Natural killer cell treated with Interleukin-12 subunit alpha and Interleukin-12 subunit beta and Interleukin-15 and Interleukin-18, amount 100 ng/mL, for 72 hours (primary cell): ENCODE measurements around the gene RYR3. TPM values are rescaled to one million over a fixed set of nuclear protein-coding genes. Genes with fewer than 3 reads are reported as not detected.

ENCODE experiments used
- ATAC-seq, 2 donors: fragments of 150-1000 bp; cut with Tn5 transposase in 1 of 2; sonication (Bioruptor Pico), chemical (Tn5 transposase) in 1 of 2; 2 replicates each; pipeline ENCODE4 v1.10.0; 2021
- DNase-seq: peaks from one replicate; pipeline ENCODE4 v3.0.0; 2022; ENCODE audit warnings: low spot score
- H3K27ac Mint-ChIP-seq, 2 donors: 1 replicate in 1 of 2; 2 replicates in 1 of 2; pipeline ENCODE4 v1.8.0; 2022; ENCODE audit warnings: mixed read lengths in 2 of 2, mild to moderate bottlenecking in 1 of 2, moderate library complexity in 1 of 2
- H3K27me3 Mint-ChIP-seq, 2 donors: 1 replicate in 1 of 2; 2 replicates in 1 of 2; pipeline ENCODE4 v1.8.0; 2022; ENCODE audit warnings: mixed read lengths in 2 of 2
- H3K36me3 Mint-ChIP-seq: one replicate; pipeline ENCODE4 v1.8.0; 2022; ENCODE audit warnings: mixed read lengths
- H3K4me1 Mint-ChIP-seq, 2 donors: 1 replicate in 1 of 2; 2 replicates in 1 of 2; pipeline ENCODE4 v1.8.0; 2022; ENCODE audit warnings: low read depth in 2 of 2, mixed read lengths in 2 of 2, mild to moderate bottlenecking in 1 of 2
- H3K4me3 Mint-ChIP-seq: one replicate; pipeline ENCODE4 v1.8.0; 2022; ENCODE audit warnings: mixed read lengths
- H3K9me3 Mint-ChIP-seq: 2 replicates; pipeline ENCODE4 v1.8.0; 2022; ENCODE audit warnings: mixed read lengths
- total RNA-seq, 2 donors: library from RNA; stranded (reverse); gene quantifications; one replicate each; pipeline ENCODE4 v1.2.3, GENCODE V29; 2022

Gene RYR3
- total RNA-seq, 2 donors from 2014 or later = not detected

- Mint-ChIP-seq H3K9me3 (peaks cover 3% of the 10 kb centered on the region), H3K4me1 (no peaks in the 10 kb centered on the region), H3K27me3 (peaks cover 8 to 12% of the 10 kb centered on the region in 2 donors), H3K4me3 (no peak overlapping the region), H3K27ac (no peak overlapping the region), H3K36me3 (no peaks in the 10 kb centered on the region)
- ATAC-seq = no peak
- DNase-seq = no peak
These were observed 143.6 kb downstream of the RYR3 start for GRCh38 chr15:33454346-33454745.

GRCh38 chr15:33454996-33455395 lies 144.2 kb downstream of the RYR3 start:
- DNase-seq (no peak), ATAC-seq (no peak)
- no peaks in the 10 kb centered on the region for H3K36me3 Mint-ChIP-seq
- H3K27ac Mint-ChIP-seq = no peak overlapping the region
- no peak overlapping the region for H3K4me3 Mint-ChIP-seq
- peaks cover 3% of the 10 kb centered on the region for H3K9me3 Mint-ChIP-seq
- H3K27me3 Mint-ChIP-seq = peaks cover 6 to 12% of the 10 kb centered on the region in 2 donors
- no peaks in the 10 kb centered on the region for H3K4me1 Mint-ChIP-seq

- Mint-ChIP-seq H3K4me1 (no peaks in the 10 kb centered on the region), H3K4me3 (no peak overlapping the region), H3K27me3 (peaks cover 4 to 12% of the 10 kb centered on the region in 2 donors), H3K9me3 (peaks cover 3% of the 10 kb centered on the region), H3K36me3 (no peaks in the 10 kb centered on the region), H3K27ac (no peak overlapping the region)
- ATAC-seq = no peak
- DNase-seq = no peak
These were observed 147.7 kb downstream of the RYR3 start for GRCh38 chr15:33458421-33458820.

GRCh38 chr15:33460166-33460805 lies 149.5 kb downstream of the RYR3 start:
- DNase-seq = no peak
- Mint-ChIP-seq H3K36me3 (no peaks in the 10 kb centered on the region), H3K9me3 (peaks cover 3% of the 10 kb centered on the region), H3K27me3 (peaks cover 6 to 7% of the 10 kb centered on the region in 2 donors), H3K4me1 (no peaks in the 10 kb centered on the region), H3K27ac (no peak overlapping the region), H3K4me3 (no peak overlapping the region)
- no peak for ATAC-seq

- Mint-ChIP-seq H3K27ac (no peak overlapping the region), H3K4me3 (no peak overlapping the region), H3K4me1 (no peaks in the 10 kb centered on the region), H3K27me3 (peaks cover 8 to 16% of the 10 kb centered on the region in 2 donors), H3K9me3 (peaks cover 6% of the 10 kb centered on the region), H3K36me3 (no peaks in the 10 kb centered on the region)
- ATAC-seq = no peak
- no peak for DNase-seq
These were observed 150.9 kb downstream of the RYR3 start for GRCh38 chr15:33461671-33462070.

- Mint-ChIP-seq H3K9me3 (peaks cover 3% of the 10 kb centered on the region), H3K4me1 (no peaks in the 10 kb centered on the region), H3K27me3 (peaks cover 5 to 17% of the 10 kb centered on the region in 2 donors), H3K36me3 (no peaks in the 10 kb centered on the region), H3K27ac (no peak overlapping the region), H3K4me3 (no peak overlapping the region)
- ATAC-seq (no peak), DNase-seq (no peak)
These were observed 156.5 kb downstream of the RYR3 start for GRCh38 chr15:33467146-33467815.

GRCh38 chr15:33467816-33468163 lies 157.0 kb downstream of the RYR3 start:
- peaks cover 6 to 22% of the 10 kb centered on the region in 2 donors for H3K27me3 Mint-ChIP-seq
- H3K27ac Mint-ChIP-seq = no peak overlapping the region
- DNase-seq (no peak), ATAC-seq (no peak)
- peaks cover 3% of the 10 kb centered on the region for H3K9me3 Mint-ChIP-seq
- H3K4me1 Mint-ChIP-seq = no peaks in the 10 kb centered on the region
- H3K36me3 Mint-ChIP-seq = no peaks in the 10 kb centered on the region
- H3K4me3 Mint-ChIP-seq = no peak overlapping the region

GRCh38 chr15:33468740-33469139 lies 158.0 kb downstream of the RYR3 start:
- H3K4me1 Mint-ChIP-seq = no peaks in the 10 kb centered on the region
- peaks cover 3% of the 10 kb centered on the region for H3K9me3 Mint-ChIP-seq
- peaks cover 7 to 24% of the 10 kb centered on the region in 2 donors for H3K27me3 Mint-ChIP-seq
- no peak overlapping the region for H3K27ac Mint-ChIP-seq
- H3K4me3 Mint-ChIP-seq = no peak overlapping the region
- ATAC-seq (no peak), DNase-seq (no peak)
- H3K36me3 Mint-ChIP-seq = no peaks in the 10 kb centered on the region

- no peak overlapping the region for H3K4me3 Mint-ChIP-seq
- H3K36me3 Mint-ChIP-seq = no peaks in the 10 kb centered on the region
- H3K4me1 Mint-ChIP-seq = no peaks in the 10 kb centered on the region
- no peaks in the 10 kb centered on the region for H3K9me3 Mint-ChIP-seq
- ATAC-seq = no peak
- no peak for DNase-seq
- no peak overlapping the region for H3K27ac Mint-ChIP-seq
- H3K27me3 Mint-ChIP-seq = peaks cover 2 to 10% of the 10 kb centered on the region in 2 donors
These were observed 162.2 kb downstream of the RYR3 start for GRCh38 chr15:33473005-33473404.

- H3K36me3 Mint-ChIP-seq = no peaks in the 10 kb centered on the region
- no peaks in the 10 kb centered on the region for H3K4me1 Mint-ChIP-seq
- H3K9me3 Mint-ChIP-seq = no peaks in the 10 kb centered on the region
- peaks cover 2 to 10% of the 10 kb centered on the region in 2 donors for H3K27me3 Mint-ChIP-seq
- ATAC-seq = no peak
- DNase-seq = no peak
- no peak overlapping the region for H3K27ac Mint-ChIP-seq
- H3K4me3 Mint-ChIP-seq = no peak overlapping the region
These were observed 162.9 kb downstream of the RYR3 start for GRCh38 chr15:33473714-33474113.

GRCh38 chr15:33476076-33476475 lies 165.3 kb downstream of the RYR3 start:
- DNase-seq (no peak), ATAC-seq (no peak)
- no peaks in the 10 kb centered on the region for H3K4me1 Mint-ChIP-seq
- H3K4me3 Mint-ChIP-seq = no peak overlapping the region
- H3K27me3 Mint-ChIP-seq = peaks cover 2 to 10% of the 10 kb centered on the region in 2 donors
- no peaks in the 10 kb centered on the region for H3K36me3 Mint-ChIP-seq
- H3K27ac Mint-ChIP-seq = no peak overlapping the region
- H3K9me3 Mint-ChIP-seq = no peaks in the 10 kb centered on the region

- Mint-ChIP-seq H3K27ac (no peak overlapping the region), H3K4me3 (no peak overlapping the region), H3K9me3 (no peaks in the 10 kb centered on the region), H3K27me3 (peaks cover 2 to 10% of the 10 kb centered on the region in 2 donors), H3K36me3 (no peaks in the 10 kb centered on the region), H3K4me1 (no peaks in the 10 kb centered on the region)
- ATAC-seq = no peak
- DNase-seq = no peak
These were observed 166.1 kb downstream of the RYR3 start for GRCh38 chr15:33476908-33477307.

- ATAC-seq = no peak
- Mint-ChIP-seq H3K4me3 (no peak overlapping the region), H3K36me3 (no peaks in the 10 kb centered on the region), H3K9me3 (no peaks in the 10 kb centered on the region), H3K27ac (no peak overlapping the region), H3K4me1 (no peaks in the 10 kb centered on the region), H3K27me3 (peaks cover 3 to 12% of the 10 kb centered on the region in 2 donors)
- DNase-seq = no peak
These were observed 178.6 kb downstream of the RYR3 start for GRCh38 chr15:33489335-33489734.

GRCh38 chr15:33490703-33491102 lies 179.9 kb downstream of the RYR3 start:
- Mint-ChIP-seq H3K36me3 (no peaks in the 10 kb centered on the region), H3K9me3 (no peaks in the 10 kb centered on the region), H3K4me1 (no peaks in the 10 kb centered on the region), H3K27ac (no peak overlapping the region), H3K27me3 (peaks cover 3 to 12% of the 10 kb centered on the region in 2 donors), H3K4me3 (no peak overlapping the region)
- ATAC-seq (no peak), DNase-seq (no peak)
